Calu3 (cell line): ENCODE data around the gene ABCC5. TPM values are rescaled to one million over a fixed set of nuclear protein-coding genes. Genes with fewer than 3 reads are reported as not detected.

Experiments
- BruUV-seq: library from RNA; stranded (reverse); fragments of 400-500 nt; replicated peaks from 2 replicates; lab custom pipeline; 2021; lab: Mats Ljungman, UMichigan
- CTCF ChIA-PET: fragments of 300-600 bp; sonication (Branson Sonifier 250); formaldehyde crosslinking; loops from one replicate; lab custom pipeline; 2022; ENCODE audit warnings: antibody characterized with exemption; lab: Charles Lee
- DNase-seq: peaks from one replicate; pipeline ENCODE4 v3.0.0; 2022
- H3K27ac Mint-ChIP-seq: one replicate; pipeline ENCODE4 v1.8.0; 2022; ENCODE audit warnings: mixed read lengths; ENCODE audit not compliant: unreplicated experiment
- H3K27me3 Mint-ChIP-seq: one replicate; pipeline ENCODE4 v1.8.0; 2022; ENCODE audit warnings: mixed read lengths; ENCODE audit not compliant: unreplicated experiment
- H3K36me3 Mint-ChIP-seq: one replicate; pipeline ENCODE4 v1.8.0; 2022; ENCODE audit warnings: mild to moderate bottlenecking, moderate library complexity, mixed read lengths; ENCODE audit not compliant: insufficient read depth, unreplicated experiment
- H3K4me1 Mint-ChIP-seq: one replicate; pipeline ENCODE4 v1.8.0; 2022; ENCODE audit warnings: mild to moderate bottlenecking, low read depth, mixed read lengths; ENCODE audit not compliant: unreplicated experiment
- H3K4me3 Mint-ChIP-seq: one replicate; pipeline ENCODE4 v1.8.0; 2022; ENCODE audit warnings: mild to moderate bottlenecking, low read depth, moderate library complexity, mixed read lengths; ENCODE audit not compliant: unreplicated experiment
- H3K9me3 Mint-ChIP-seq: one replicate; pipeline ENCODE4 v1.8.0; 2022; ENCODE audit warnings: low read depth, mixed read lengths; ENCODE audit not compliant: unreplicated experiment
- intact Hi-C: fragments of 100-400 bp; cut with micrococcal nuclease; formaldehyde crosslinking; loops from one replicate; pipeline ENCODE4 v1.10.0; 2022; ENCODE audit not compliant: unreplicated experiment
- total RNA-seq: library from RNA; stranded (reverse); gene quantifications from 2 replicates; pipeline ENCODE4 v1.2.3, GENCODE V29; 2022
- TF ChIP-seq, protein P1 (sequence below): fragments of 200-600 bp; IDR thresholded peaks from one replicate; pipeline ENCODE4 v1.8.0; 2022; ENCODE audit warnings: antibody characterized with exemption; ENCODE audit not compliant: unreplicated experiment

ABCC5 gene
- total RNA-seq, 1 experiment from 2014 or later: 39.1 TPM

DNA sequence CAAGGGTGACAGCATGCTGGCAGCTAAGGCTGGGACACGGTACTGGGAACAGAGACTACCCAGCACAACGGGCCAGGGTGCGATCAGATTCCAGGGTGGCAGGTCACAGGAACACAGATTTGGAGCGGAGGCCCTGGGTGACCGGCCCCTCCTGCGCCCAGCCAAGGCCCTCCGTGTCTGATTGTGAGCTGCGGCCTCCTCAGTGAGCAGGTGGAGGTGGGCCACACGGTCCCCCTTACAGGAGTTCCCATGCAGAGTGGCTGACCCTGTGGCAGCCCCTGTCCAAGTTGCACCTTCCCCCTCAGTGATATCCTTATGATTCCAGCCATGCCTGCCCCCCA lies 104.1 kb downstream of the ABCC5 start:
- no peaks in the 10 kb centered on the region for H3K9me3 Mint-ChIP-seq
- DNase-seq: no peak
- H3K36me3 Mint-ChIP-seq: no peaks in the 10 kb centered on the region
- peaks cover 15% of the 10 kb centered on the region for H3K4me1 Mint-ChIP-seq
- TF ChIP-seq, protein P1, sequence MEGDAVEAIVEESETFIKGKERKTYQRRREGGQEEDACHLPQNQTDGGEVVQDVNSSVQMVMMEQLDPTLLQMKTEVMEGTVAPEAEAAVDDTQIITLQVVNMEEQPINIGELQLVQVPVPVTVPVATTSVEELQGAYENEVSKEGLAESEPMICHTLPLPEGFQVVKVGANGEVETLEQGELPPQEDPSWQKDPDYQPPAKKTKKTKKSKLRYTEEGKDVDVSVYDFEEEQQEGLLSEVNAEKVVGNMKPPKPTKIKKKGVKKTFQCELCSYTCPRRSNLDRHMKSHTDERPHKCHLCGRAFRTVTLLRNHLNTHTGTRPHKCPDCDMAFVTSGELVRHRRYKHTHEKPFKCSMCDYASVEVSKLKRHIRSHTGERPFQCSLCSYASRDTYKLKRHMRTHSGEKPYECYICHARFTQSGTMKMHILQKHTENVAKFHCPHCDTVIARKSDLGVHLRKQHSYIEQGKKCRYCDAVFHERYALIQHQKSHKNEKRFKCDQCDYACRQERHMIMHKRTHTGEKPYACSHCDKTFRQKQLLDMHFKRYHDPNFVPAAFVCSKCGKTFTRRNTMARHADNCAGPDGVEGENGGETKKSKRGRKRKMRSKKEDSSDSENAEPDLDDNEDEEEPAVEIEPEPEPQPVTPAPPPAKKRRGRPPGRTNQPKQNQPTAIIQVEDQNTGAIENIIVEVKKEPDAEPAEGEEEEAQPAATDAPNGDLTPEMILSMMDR: no peak
- no peak overlapping the region for H3K27ac Mint-ChIP-seq
- no TSS peak for BruUV-seq
- CTCF ChIA-PET: interaction anchor here (0.9 to 1.3 kb wide), 2 partner anchors 17 to 29 kb away, joined by 3 to 4 read pairs; partner anchors contain the start of gene PARL
- intact Hi-C loops: no loop called here
- no peak overlapping the region for H3K4me3 Mint-ChIP-seq
- peaks cover 19% of the 10 kb centered on the region for H3K27me3 Mint-ChIP-seq

DNA sequence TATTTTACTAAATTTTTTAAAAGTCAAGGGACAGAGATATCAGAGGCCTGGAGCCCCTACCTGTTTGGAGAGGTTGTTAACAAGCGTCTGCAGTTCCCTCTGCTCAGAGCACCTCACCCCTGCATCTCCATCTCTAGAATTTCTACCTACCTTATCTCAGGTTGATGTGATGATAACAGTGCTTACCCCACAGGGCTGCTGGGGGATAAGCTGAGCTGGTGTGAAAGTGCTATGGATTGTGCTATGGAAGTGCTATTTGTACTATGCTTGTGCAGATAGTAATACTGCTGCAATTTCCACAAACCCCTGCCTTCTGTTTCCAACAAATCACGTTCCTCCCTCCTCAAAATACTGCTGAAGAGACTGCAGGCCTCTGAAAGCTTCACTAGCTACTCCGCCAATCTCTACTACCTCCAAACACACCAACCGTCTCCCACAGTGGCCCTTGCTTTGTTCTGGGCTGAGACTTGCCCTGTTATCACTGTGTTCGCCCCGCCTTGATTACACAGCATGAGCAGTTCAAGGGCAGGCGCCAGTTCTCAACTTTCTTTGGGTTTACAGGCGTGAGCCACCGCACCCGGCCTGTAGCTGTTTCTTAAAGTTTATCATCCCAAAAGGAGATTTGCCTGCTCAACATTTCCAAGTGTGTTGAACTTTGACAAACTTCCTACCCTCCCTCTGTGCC lies 104.6 kb downstream of the ABCC5 start:
- Mint-ChIP-seq H3K4me1 (peaks cover 15% of the 10 kb centered on the region), H3K4me3 (no peak overlapping the region), H3K27ac (no peak overlapping the region), H3K36me3 (no peaks in the 10 kb centered on the region), H3K27me3 (peaks cover 19% of the 10 kb centered on the region), H3K9me3 (no peaks in the 10 kb centered on the region)
- CTCF ChIA-PET: interaction anchor here (0.9 to 1.3 kb wide), 2 partner anchors 17 to 28 kb away, joined by 3 to 4 read pairs; partner anchors contain the start of gene PARL
- TF ChIP-seq, protein P1: no peak
- intact Hi-C loops: no loop called here
- DNase-seq: no peak
- no TSS peak for BruUV-seq

DNA sequence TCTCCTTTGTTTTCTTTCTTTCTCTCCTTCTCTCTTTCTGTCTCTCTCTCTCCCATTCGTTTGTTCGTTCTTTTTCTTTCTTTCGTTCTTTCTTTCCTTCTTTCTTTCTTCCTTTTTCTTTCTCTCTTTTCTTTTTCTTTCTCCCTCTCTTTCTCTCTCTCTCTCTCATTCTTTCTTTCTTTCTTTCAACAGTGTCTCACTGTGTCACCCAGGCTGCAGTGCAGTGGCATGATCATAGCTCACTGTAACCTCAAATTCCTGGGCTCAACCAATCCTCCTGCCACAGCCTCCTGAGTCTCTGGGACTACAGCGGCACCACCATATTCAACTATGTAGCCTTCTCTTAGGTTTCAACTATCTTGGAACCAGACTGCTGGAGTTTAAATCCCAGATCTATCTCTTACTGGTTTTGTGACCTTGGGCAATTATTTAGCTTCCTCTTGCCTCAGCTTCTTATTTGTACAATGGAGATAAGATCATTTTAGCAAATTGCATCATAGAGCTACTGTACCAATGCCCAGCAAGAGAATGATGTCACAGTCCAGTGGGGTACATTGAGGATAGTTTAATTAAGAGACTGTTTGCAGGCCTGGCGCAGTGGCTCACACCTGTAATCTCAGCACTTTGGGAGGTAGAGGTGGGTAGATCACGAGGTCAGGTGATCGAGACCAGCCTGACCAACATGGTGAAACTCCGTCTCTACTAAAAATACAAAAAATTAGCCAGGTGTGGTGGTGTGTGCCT lies 105.7 kb downstream of the ABCC5 start:
- CTCF ChIA-PET: no interaction called here
- H3K9me3 Mint-ChIP-seq: no peaks in the 10 kb centered on the region
- no peak for DNase-seq
- TF ChIP-seq, protein P1: no peak
- H3K4me1 Mint-ChIP-seq: peaks cover 15% of the 10 kb centered on the region
- BruUV-seq: no TSS peak
- no peak overlapping the region for H3K4me3 Mint-ChIP-seq
- peaks cover 19% of the 10 kb centered on the region for H3K27me3 Mint-ChIP-seq
- H3K27ac Mint-ChIP-seq: no peak overlapping the region
- no peaks in the 10 kb centered on the region for H3K36me3 Mint-ChIP-seq
- intact Hi-C loops: no loop called here

DNA sequence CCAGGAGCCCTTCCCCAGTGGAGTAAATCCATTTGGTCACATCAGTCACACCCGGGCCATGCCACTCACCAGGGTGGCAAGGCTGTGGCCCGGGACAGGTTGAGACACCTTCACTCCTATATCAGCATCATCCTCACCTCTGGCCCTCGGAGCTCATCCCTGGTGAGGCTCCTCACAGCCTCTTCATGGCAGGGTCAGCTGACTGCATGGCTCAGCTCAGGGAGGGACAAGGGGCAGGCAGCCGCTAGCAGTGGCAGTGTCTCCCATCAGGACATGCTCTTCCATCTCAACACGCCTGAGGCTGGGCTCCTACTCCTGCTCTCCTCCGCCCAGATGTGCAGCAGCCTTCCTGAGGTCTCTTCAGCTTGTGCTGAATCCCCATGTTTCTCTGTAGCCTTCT lies 106.6 kb downstream of the ABCC5 start:
- Mint-ChIP-seq H3K4me1 (peaks cover 15% of the 10 kb centered on the region), H3K9me3 (no peaks in the 10 kb centered on the region), H3K27ac (no peak overlapping the region), H3K4me3 (no peak overlapping the region), H3K27me3 (peaks cover 19% of the 10 kb centered on the region), H3K36me3 (no peaks in the 10 kb centered on the region)
- intact Hi-C loops: no loop called here
- TF ChIP-seq, protein P1: no peak
- CTCF ChIA-PET: interaction anchor here (0.6 to 1.0 kb wide), 3 partner anchors 16 to 453 kb away, joined by 3 read pairs; no protein-coding TSS in a partner anchor
- no peak for DNase-seq
- BruUV-seq: no TSS peak
